Fibroblast of skin of left biceps (primary cell): ENCODE measurements around the gene SPATS2.
A peak's percentile ranks its signal among the peaks of the same experiment; 100 is the strongest.
"Not testable (repeated sequence)": the region's sequence is repeated elsewhere in the genome, so short reads cannot be mapped to it uniquely, and the experiment has no call there.

ENCODE experiments used
- DNase-seq, 2 experiments: peaks; one replicate each; pipeline ENCODE4 v3.0.0-alpha.2; 2013; ENCODE audit warnings: low read depth in 2 of 2

Gene SPATS2

DNA sequence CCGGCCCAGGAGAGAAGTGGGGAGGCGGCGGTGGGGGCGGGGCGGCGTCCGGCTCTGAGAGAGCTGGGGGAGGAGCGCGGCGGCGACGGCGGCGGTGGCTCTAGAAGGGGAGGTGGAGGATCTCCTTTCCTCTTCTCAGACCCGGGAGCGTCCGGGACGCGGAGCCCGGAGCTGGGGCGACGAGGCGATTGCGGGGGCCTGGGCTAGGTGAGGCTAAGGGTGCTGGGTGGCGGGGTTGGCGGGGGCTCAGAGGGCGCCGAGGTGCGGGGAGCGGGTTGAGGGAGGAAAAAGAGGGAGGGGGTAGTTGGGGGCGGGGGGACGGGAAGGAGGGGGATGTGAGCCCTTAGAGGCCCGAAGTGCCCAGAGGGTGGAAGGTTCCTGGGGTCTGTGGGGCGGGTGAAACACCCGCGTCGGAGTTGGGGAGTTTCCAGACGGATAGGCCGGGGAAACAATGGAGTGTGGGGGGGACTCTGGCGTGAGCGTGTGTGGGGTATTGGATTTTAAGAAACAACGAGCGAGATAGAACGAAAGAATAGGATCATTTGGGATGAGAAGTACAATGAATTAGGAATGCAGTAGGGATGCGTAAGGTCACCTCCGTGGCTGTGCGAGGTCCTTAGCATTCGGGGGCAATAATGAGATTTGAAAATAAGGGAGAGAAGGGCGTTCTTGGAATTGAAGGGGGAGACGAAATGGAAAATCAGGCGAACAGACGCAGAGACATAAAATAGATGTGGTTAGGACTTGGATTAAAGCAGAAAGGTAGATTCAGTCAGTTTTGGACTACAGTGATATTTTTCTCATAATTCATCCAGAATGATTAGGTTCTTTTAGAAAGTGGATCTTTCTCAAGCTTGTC is at the start of gene SPATS2:
TSS of gene SPATS2 (plus strand) at position 82 of the 859 bp plus-strand sequence. CDS start 93,551 bp downstream, outside the sequence.
- DNase-seq, result no peak

DNA sequence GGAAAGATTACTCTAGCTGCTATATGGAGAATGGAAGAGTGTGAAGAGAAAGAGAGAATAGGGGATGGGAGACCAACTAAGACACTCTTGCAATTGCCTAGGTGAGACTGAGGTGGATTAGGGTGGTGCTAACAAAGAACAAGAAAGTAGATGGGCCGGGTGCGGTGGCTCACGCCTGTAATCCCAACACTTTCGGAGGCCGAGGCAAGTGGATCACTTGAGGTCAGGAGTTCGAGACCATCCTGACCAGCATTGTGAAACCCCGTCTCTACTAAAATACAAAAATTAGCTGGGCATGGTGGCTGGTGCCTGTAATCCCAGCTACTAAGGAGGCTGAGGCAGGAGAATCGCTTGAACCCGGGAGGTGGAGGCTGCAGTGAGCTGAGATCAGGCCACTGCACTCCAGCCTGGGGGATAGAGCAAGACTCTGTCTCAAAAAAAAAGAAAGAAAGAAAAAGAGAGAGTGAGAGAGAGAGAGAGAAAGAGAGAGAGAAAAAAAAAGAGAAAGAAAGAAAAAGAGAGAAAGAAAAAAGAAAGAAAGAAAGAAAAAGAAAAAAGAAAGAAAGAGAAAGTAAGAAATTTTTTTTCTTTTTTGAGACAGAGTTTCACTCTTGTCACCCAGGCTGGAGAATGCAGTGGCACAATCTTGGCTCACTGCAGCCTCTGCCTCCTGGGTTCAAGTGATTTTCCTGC is 46.7 kb upstream of the SPATS2 start:
- DNase-seq, result not testable (repeated sequence)

DNA sequence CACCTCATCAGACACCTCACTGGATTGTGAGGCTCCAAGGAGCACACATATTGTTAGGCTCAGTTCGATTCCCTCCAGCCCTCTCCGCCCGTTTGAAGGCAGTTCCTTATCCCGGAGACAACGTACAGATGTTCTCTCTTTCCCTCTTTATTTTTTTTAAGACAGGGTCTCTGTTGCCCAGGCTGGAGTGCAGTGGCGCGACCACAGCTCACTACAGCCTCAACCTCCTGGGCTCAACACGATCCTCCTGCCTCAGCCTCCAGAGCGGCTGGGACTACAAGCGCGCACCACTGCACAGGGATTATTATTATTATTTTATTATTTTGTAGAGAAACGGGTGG is 44.9 kb upstream of the SPATS2 start:
- DNase-seq, result no peak

DNA sequence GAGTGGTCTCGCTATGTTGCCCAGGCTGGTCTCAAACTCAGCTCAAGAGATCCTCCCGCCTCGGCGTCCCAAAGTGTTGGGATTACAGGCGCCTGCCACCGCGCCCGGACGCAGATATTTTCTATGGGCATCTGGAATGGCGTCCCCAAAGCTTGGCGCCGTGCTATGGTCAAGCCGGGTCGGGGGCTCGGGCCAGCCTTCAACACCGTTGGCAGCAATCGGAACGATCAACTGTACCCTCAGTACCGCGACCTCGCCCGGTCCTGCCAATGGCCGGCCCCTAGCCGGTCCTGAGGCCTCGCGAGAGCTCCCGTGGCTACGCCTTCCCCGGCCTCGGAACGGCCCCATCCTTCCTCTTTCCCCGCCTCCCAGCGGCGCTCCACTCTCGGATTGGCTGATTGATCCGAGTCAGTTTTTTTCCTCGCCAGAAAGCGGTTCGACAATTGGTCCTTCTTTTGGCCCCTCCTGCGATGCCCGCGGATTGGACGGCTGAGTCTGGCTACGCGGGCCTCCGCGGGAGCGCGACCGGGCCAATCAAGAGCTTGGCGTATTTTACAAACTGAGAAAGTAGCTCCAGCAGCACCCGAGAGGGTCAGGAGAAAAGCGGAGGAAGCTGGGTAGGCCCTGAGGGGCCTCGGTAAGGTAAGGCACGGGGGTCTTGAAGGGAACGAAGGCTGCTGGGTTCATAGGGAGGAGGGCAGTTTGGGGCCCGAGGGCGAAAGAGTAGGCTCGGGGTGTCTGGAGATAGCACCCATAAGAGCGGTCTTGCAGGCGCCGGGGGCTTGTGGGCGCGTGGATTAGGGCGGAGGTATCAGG is 44.3 kb upstream of the SPATS2 start, which contains the start of gene TROAP:
TSS of gene TROAP (plus strand) at position 548 of the 816 bp plus-strand sequence. CDS start 354 bp downstream, outside the sequence.
- peak; percentile 95 to 96 for DNase-seq

DNA sequence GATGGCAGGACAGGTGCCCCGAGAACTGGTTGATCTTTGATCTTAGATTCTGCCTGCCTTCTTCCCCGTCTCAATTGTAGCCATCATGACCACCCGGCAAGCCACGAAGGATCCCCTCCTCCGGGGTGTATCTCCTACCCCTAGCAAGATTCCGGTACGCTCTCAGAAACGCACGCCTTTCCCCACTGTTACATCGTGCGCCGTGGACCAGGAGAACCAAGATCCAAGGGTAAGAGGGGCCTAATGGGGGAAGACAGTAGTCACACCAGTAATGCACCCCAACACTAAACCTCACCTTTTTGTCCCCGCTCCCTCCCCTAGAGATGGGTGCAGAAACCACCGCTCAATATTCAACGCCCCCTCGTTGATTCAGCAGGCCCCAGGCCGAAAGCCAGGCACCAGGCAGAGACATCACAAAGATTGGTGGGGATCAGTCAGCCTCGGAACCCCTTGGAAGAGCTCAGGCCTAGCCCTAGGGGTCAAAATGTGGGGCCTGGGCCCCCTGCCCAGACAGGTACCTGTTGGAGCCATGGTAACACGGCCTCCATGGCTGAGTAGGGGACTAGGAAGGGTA is 43.7 kb upstream of the SPATS2 start:
- no peak for DNase-seq

DNA sequence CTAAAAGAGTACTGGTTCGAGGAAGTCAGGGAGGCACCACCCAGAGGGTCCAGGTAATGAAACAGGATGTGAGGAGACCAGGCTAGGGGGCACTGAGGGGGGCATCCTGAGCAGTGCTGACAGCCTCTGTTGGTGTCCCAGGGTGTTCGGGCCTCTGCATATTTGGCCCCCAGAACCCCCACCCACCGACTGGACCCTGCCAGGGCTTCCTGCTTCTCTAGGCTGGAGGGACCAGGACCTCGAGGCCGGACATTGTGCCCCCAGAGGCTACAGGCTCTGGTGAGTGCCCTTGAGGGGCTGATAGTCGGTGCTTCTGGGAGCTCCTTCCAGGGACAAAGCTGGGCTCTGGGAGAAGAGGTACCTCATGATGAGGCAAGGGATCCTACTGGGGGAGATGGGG is 41.7 kb upstream of the SPATS2 start:
- DNase-seq, result no peak

DNA sequence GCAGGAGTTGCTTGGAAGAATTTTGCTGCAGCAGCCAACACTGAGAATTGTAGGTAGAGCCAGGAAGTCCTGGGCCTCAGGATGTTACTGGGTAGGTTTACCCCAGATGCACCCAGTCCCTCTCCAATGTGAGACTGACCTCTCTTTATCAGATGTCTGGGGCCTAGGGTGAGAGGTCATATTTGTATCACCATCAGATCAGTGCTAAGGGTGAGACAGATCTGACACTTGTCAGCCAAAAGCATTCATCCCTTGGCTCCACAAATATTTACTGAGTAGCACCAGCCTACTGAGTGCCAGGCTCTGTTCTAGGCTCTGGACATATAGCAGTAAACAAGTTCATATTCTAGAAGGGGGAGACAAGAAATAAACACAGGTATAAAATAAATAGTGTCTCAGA is 39.9 kb upstream of the SPATS2 start:
- no peak for DNase-seq

DNA sequence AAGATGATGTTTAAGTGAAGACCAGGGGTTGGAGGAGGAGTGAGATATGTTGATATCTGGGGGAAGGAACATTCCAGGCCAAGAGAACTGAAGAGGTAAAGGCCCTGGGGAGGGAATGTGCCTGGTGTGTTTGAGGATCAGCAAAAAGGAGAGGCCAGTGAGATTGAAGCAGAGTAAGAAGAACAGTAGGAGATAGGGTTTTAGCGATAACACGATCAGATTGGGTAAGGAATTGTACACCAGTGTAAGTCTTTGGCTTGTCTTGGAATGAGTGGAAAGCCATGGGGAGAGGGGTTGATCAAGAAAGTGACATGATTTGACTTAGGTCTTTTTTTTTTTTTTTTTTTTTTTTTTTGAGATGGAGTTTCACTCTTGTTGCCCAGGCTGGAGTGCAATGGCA is 39.4 kb upstream of the SPATS2 start:
- no peak for DNase-seq

DNA sequence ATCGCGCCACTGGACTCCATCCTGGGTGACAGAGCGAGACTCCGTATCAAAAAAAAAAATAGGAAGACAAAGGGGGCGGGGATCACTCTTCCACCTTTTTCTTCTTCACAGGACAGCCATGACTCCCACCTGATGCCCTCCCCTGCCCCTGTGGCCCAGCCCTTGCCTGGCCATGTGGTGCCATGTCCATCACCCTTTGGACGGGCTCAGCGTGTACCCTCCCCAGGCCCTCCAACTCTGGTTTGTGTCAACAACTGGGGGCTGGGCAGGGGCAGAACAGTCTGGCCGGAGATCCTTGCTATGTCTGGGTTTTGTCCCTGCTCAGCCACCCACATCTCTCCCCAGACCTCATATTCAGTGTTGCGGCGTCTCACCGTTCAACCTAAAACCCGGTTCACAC is 38.4 kb upstream of the SPATS2 start:
- DNase-seq, result no peak

DNA sequence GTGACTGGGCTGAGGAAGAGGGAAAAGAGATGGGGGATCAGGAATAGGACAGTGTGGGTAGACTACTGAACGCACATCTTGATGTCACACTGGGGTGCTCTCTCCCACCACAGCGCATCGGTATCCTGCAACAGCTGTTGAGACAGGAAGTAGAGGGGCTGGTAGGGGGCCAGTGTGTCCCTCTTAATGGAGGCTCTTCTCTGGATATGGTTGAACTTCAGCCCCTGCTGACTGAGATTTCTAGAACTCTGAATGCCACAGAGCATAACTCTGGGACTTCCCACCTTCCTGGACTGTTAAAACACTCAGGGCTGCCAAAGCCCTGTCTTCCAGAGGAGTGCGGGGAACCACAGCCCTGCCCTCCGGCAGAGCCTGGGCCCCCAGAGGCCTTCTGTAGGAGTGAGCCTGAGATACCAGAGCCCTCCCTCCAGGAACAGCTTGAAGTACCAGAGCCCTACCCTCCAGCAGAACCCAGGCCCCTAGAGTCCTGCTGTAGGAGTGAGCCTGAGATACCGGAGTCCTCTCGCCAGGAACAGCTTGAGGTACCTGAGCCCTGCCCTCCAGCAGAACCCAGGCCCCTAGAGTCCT is 37.1 kb upstream of the SPATS2 start:
- no peak for DNase-seq

DNA sequence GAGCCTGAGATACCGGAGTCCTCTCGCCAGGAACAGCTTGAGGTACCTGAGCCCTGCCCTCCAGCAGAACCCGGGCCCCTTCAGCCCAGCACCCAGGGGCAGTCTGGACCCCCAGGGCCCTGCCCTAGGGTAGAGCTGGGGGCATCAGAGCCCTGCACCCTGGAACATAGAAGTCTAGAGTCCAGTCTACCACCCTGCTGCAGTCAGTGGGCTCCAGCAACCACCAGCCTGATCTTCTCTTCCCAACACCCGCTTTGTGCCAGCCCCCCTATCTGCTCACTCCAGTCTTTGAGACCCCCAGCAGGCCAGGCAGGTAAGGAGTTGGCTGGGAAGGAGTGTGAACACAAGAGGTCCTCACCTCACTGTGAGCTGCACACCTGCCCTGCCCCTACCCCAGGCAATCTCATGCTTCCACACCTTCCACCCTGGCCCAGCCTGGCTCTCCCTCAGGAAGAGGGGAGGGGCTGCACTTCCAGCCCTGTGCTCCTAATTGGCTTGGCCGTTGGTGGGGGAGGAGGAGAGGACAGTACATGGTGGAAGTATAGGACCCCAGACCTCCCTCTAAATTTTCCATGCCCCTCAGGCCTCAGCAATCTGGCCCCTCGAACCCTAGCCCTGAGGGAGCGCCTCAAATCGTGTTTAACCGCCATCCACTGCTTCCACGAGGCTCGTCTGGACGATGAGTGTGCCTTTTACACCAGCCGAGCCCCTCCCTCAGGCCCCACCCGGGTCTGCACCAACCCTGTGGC is 36.5 kb upstream of the SPATS2 start:
- no peak for DNase-seq

DNA sequence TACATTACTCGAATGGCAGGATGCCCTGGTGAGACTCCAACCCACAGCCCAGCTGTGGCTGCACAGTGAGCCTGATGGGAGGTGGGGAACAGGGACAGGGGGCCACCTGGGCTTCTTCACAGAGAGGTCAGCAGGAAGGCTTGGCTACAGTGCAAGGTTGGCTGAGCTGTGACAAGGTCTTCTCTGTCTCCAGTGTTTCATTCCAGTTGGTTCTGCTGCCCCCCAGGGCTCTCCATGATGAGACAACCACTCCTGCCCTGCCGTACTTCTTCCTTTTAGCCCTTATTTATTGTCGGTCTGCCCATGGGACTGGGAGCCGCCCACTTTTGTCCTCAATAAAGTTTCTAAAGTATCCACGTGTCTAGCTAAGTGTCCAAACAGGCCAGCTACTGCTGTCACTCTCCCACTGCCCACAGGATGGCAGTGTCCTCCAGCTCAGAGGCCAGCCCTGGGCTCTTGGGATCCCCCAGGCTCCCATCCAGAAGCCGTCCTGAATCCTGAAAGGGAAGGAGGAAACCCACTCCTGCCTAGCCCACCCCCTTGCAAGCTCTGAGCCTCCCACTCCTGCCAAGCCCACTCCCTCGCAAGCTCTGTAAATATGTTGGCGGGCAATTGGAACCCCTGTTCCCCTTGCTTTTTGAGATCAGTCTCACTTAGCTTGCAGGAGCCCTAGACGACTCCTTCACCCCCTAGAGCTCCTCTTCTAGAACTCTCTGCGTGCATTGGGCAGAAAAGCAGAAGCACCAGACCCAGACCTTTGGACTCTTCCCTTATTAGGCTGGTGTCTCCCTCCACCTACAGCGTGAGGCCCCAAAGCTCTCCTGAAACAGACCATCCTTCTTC is 35.7 kb upstream of the SPATS2 start:
- peak; percentile 18 for DNase-seq

DNA sequence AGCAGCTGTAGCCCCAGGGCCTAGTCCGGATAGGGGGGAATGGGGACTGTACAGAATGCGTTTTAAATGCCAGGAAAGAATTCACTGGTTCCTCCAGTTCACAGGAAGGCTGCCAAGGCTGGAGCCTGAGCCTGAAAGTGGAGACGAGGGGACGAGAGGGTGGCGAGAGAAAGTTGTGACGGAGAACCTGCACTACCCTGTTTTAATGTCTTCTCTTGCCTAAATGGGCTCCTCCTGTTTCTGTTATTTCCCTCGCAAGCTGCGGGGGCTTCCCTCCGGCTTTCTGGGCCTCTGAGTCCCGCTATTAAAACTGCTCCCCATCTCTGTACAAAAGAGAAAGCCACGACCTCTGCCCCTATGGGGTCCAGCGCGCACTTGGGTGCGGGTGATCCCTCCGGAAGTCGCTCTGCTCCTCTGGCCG is 34.8 kb upstream of the SPATS2 start:
- no peak for DNase-seq

DNA sequence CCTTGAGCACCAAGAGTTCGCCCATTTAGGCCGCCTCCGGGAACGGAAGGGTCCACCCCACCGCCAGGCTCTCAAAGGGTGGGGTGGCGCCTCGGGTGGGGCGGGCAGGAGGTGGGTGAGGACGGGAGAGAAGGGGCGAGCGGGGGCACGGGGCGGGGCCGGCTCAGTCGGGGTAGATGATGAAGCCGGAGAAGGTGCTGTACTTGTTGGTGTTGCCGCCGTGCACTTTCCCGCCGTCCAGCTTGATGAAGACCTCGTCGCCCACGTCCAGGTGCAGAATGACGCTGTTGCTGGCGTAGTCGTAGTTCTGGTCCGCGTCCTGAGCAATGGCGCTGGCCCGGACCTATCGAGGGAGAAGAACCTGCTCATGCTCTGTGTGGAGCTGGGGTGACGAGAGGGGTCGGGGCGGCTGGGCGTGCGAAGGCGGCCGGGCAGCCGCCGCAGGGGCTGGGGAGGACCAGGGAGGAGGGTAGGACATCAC is 34.3 kb upstream of the SPATS2 start:
- no peak for DNase-seq

DNA sequence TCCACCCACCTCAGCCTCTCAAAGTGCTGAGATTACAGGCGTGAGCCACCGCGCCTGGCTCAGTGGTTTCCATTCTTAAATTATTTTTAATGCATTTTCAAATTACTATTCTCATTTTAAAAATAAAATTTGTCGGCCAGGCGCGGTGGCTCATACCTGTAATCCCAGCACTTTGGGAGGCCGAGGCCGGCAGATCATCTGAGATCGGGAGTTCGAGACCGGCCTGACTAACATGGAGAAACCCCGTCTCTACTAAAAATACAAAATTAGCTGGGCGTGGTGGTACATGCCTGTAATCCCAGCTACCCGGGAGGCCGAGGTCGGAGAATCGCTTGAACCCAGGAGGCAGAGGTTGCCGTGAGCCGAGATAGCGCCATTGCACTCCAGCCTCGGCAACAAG is 33.5 kb upstream of the SPATS2 start:
- not testable (repeated sequence) for DNase-seq

DNA sequence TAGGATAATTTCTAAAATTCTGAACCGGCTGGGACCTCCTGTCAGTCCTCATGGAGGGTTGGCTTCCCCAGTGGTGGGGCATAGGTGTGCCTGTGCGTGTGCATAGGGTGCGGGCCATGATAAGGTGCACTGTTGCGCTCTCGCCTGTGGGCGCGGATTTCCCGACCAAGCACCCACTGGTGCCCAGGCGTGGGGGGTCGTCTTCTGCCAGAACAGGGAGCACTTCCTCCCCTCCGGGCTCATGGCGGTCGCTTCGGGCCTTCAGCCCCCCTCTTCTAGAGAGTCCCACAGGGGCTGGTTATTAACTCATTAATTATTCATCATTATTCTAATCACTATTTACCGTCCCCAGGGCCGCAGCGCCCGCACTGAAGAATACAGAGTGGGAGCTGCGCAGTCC is 33.0 kb upstream of the SPATS2 start:
- DNase-seq, result no peak

DNA sequence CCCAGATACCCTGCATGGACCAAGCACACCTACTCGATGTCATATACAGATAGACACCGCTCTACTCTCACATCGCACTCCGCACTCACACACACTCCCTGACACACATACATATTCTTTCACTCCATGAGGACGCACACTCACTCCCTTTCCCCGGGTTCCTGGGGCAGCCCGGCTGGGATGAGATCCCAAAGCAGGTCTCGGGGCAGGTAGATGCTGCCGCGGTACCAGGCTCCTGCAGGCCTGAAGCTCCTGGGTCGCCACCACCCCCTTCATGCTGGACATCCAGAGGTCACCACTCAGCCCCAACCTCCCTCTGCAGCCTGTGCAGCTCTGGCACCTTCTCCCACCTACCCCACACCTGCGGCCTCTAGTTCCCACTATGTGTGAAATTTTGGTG is 32.6 kb upstream of the SPATS2 start:
- DNase-seq, result no peak

DNA sequence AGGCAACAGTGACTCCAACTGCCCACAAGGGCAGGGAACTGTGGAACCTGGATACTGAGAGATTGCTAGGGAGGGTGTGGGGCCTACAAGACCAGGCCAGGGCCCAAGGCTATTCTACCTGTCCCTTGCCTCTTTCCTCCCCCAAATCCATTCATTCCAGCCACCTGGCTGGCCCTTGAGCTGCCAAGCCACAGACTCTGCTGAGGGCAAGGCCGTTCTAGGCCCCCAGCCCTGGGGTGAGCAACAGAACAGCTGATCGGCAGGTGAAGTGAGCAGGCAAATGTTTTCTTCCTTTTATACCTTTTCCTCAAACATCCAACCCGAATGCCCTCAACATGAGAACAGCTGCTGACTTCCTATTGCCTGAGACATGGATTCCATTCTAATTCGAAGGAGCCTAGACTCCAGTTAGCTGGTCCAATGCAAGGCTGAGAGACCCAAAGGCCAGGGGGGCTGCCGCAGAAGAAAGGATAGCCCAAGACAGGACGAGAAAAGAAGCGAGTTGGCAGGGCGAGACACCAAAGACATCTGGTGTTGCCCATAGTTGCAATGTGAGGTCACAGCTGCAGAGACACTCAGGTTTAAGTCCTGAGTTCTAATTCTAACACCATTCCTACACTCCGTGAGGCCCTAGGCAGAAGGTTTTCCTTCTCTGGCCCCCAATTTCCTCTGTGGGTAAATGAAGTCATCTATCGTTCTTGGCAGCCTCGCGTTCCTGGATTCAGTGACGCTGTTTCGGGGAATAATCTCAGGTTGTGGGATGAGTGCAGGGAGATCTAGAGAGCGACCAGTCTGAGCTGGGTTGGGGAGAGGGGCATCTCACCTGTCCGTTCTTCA is 31.9 kb upstream of the SPATS2 start:
- no peak for DNase-seq
